Neuron (in vitro differentiated cells): ENCODE results near the gene P2RX5.

Source experiments
- H2AFZ ChIP-seq: one replicate; pipeline ENCODE4 v1.6.1; 2013; ENCODE audit warnings: low read depth, mild to moderate bottlenecking, inconsistent platforms, low read length, moderate library complexity
- H3K27me3 ChIP-seq: one replicate; pipeline ENCODE4 v1.6.1; 2013; ENCODE audit warnings: low read length; ENCODE audit not compliant: insufficient read depth
- H3K36me3 ChIP-seq: one replicate; pipeline ENCODE4 v1.6.1; 2013; ENCODE audit warnings: low read length; ENCODE audit not compliant: insufficient read depth
- H3K4me1 ChIP-seq: one replicate; pipeline ENCODE4 v1.6.1; 2013; ENCODE audit warnings: low read length; ENCODE audit not compliant: insufficient read depth
- H3K4me3 ChIP-seq: 2 replicates; pipeline ENCODE4 v1.5.1; 2013; ENCODE audit warnings: mild to moderate bottlenecking, low read length, moderate library complexity
- H3K9me3 ChIP-seq: one replicate; pipeline ENCODE4 v1.6.1; 2013; ENCODE audit warnings: low read length

The P2RX5 gene

GRCh38 chr17:3699951-3700350 is 4.0 kb upstream of the P2RX5 start:
- peaks cover 24% of the 10 kb centered on the region for H3K27me3 ChIP-seq
- no peaks in the 10 kb centered on the region for H3K36me3 ChIP-seq
- no peak overlapping the region for H3K4me3 ChIP-seq
- peaks cover 12% of the 10 kb centered on the region for H3K4me1 ChIP-seq
- H3K9me3 ChIP-seq: peaks cover 3% of the 10 kb centered on the region
- no peak overlapping the region for H2AFZ ChIP-seq

- Histone ChIP-seq H2AFZ (no peak overlapping the region), H3K9me3 (peaks cover 3% of the 10 kb centered on the region), H3K4me1 (peaks cover 18% of the 10 kb centered on the region), H3K4me3 (no peak overlapping the region), H3K27me3 (peaks cover 30% of the 10 kb centered on the region), H3K36me3 (no peaks in the 10 kb centered on the region)
Measured at GRCh38 chr17:3698139-3698538, 2.2 kb upstream of the P2RX5 start.

- Histone ChIP-seq H2AFZ (no peak overlapping the region), H3K4me3 (no peak overlapping the region), H3K27me3 (peaks cover 30% of the 10 kb centered on the region), H3K4me1 (peaks cover 18% of the 10 kb centered on the region), H3K36me3 (no peaks in the 10 kb centered on the region), H3K9me3 (peaks cover 3% of the 10 kb centered on the region)
Measured at GRCh38 chr17:3697103-3697476, 1.1 kb upstream of the P2RX5 start.

- H3K27me3 ChIP-seq: peaks cover 30% of the 10 kb centered on the region
- H3K4me3 ChIP-seq: peak overlapping the region; percentile 40
- peaks cover 3% of the 10 kb centered on the region for H3K9me3 ChIP-seq
- H2AFZ ChIP-seq: peak overlapping the region; percentile 69
- no peaks in the 10 kb centered on the region for H3K36me3 ChIP-seq
- peaks cover 18% of the 10 kb centered on the region for H3K4me1 ChIP-seq
Measured at GRCh38 chr17:3695129-3695722, 729 bp downstream of the P2RX5 start.

- Histone ChIP-seq H3K4me1 (peaks cover 18% of the 10 kb centered on the region), H2AFZ (no peak overlapping the region), H3K27me3 (peaks cover 30% of the 10 kb centered on the region), H3K9me3 (peaks cover 3% of the 10 kb centered on the region), H3K36me3 (no peaks in the 10 kb centered on the region), H3K4me3 (no peak overlapping the region)
Measured at GRCh38 chr17:3693829-3694231, 2.1 kb downstream of the P2RX5 start.

- peaks cover 3% of the 10 kb centered on the region for H3K9me3 ChIP-seq
- no peaks in the 10 kb centered on the region for H3K36me3 ChIP-seq
- peaks cover 22% of the 10 kb centered on the region for H3K4me1 ChIP-seq
- no peak overlapping the region for H3K4me3 ChIP-seq
- H3K27me3 ChIP-seq: peaks cover 28% of the 10 kb centered on the region
- H2AFZ ChIP-seq: no peak overlapping the region
Measured at GRCh38 chr17:3693141-3693540, 2.8 kb downstream of the P2RX5 start.

- Histone ChIP-seq H3K27me3 (peaks cover 22% of the 10 kb centered on the region), H3K36me3 (no peaks in the 10 kb centered on the region), H3K4me1 (peaks cover 24% of the 10 kb centered on the region), H3K4me3 (no peak overlapping the region), H3K9me3 (no peaks in the 10 kb centered on the region), H2AFZ (no peak overlapping the region)
Measured at GRCh38 chr17:3692346-3692745, 3.6 kb downstream of the P2RX5 start.

- peaks cover 24% of the 10 kb centered on the region for H3K4me1 ChIP-seq
- peaks cover 19% of the 10 kb centered on the region for H3K27me3 ChIP-seq
- H3K4me3 ChIP-seq: no peak overlapping the region
- no peaks in the 10 kb centered on the region for H3K9me3 ChIP-seq
- no peaks in the 10 kb centered on the region for H3K36me3 ChIP-seq
- H2AFZ ChIP-seq: no peak overlapping the region
Measured at GRCh38 chr17:3691617-3692067, 4.3 kb downstream of the P2RX5 start.

- H2AFZ ChIP-seq: no peak overlapping the region
- no peaks in the 10 kb centered on the region for H3K36me3 ChIP-seq
- no peaks in the 10 kb centered on the region for H3K9me3 ChIP-seq
- peaks cover 9% of the 10 kb centered on the region for H3K27me3 ChIP-seq
- H3K4me1 ChIP-seq: peaks cover 15% of the 10 kb centered on the region
- no peak overlapping the region for H3K4me3 ChIP-seq
Measured at GRCh38 chr17:3690094-3690715, 5.8 kb downstream of the P2RX5 start.

GRCh38 chr17:3689262-3690093 is 6.5 kb downstream of the P2RX5 start:
- peaks cover 8% of the 10 kb centered on the region for H3K4me1 ChIP-seq
- no peak overlapping the region for H3K4me3 ChIP-seq
- H2AFZ ChIP-seq: no peak overlapping the region
- no peaks in the 10 kb centered on the region for H3K9me3 ChIP-seq
- H3K27me3 ChIP-seq: peaks cover 2% of the 10 kb centered on the region
- no peaks in the 10 kb centered on the region for H3K36me3 ChIP-seq

GRCh38 chr17:3688852-3689261 is 7.1 kb downstream of the P2RX5 start:
- H3K27me3 ChIP-seq: no peaks in the 10 kb centered on the region
- no peaks in the 10 kb centered on the region for H3K36me3 ChIP-seq
- no peaks in the 10 kb centered on the region for H3K9me3 ChIP-seq
- H3K4me3 ChIP-seq: no peak overlapping the region
- H2AFZ ChIP-seq: no peak overlapping the region
- H3K4me1 ChIP-seq: peaks cover 6% of the 10 kb centered on the region

- Histone ChIP-seq H2AFZ (no peak overlapping the region), H3K4me3 (no peak overlapping the region), H3K36me3 (no peaks in the 10 kb centered on the region), H3K27me3 (no peaks in the 10 kb centered on the region), H3K9me3 (no peaks in the 10 kb centered on the region), H3K4me1 (peaks cover 6% of the 10 kb centered on the region)
Measured at GRCh38 chr17:3688027-3688553, 7.9 kb downstream of the P2RX5 start.

GRCh38 chr17:3685174-3685573 is 10.8 kb downstream of the P2RX5 start:
- H3K36me3 ChIP-seq: no peaks in the 10 kb centered on the region
- no peak overlapping the region for H3K4me3 ChIP-seq
- no peaks in the 10 kb centered on the region for H3K9me3 ChIP-seq
- peaks cover 6% of the 10 kb centered on the region for H3K4me1 ChIP-seq
- H3K27me3 ChIP-seq: no peaks in the 10 kb centered on the region
- H2AFZ ChIP-seq: no peak overlapping the region
